CD14-positive monocyte (primary cell): ENCODE measurements around the gene PSMG4. TPM values are rescaled to one million over a fixed set of nuclear protein-coding genes. Genes with fewer than 3 reads are reported as not detected.

Experiments
- DNase-seq, 3 donors: peaks; one replicate each; pipeline ENCODE4 v3.0.0-alpha.2; 2011 to 2022
- H2AFZ ChIP-seq: 2 replicates; pipeline ENCODE4 v1.6.0; 2012; ENCODE audit warnings: mild to moderate bottlenecking, low read depth, low read length, inconsistent platforms; ENCODE audit not compliant: insufficient read depth, poor library complexity, severe bottlenecking
- H3K27ac ChIP-seq, 2 donors: 1 replicate in 1 of 2; 2 replicates in 1 of 2; pipeline ENCODE4 v1.5.1; 2012 to 2013; ENCODE audit warnings: low read length in 2 of 2, control low read depth in 1 of 2, inconsistent platforms in 1 of 2, low read depth in 1 of 2, mild to moderate bottlenecking in 1 of 2
- H3K27me3 ChIP-seq, 2 donors: one replicate each; pipeline versions ENCODE4 v1.6.0 to v1.6.1; 2011 to 2013; ENCODE audit warnings: low read length in 2 of 2; ENCODE audit not compliant: control insufficient read depth in 2 of 2, insufficient read depth in 2 of 2
- H3K36me3 ChIP-seq, 2 donors: replicated peaks in 1 of 2; 1 replicate in 1 of 2; 2 replicates in 1 of 2; pipeline versions ENCODE4 v1.5.1 to v1.6.1; 2012 to 2013; ENCODE audit warnings: low read length in 2 of 2, control low read depth in 1 of 2, inconsistent platforms in 1 of 2, mild to moderate bottlenecking in 1 of 2; ENCODE audit not compliant: insufficient read depth in 2 of 2, control insufficient read depth in 1 of 2
- H3K4me1 ChIP-seq, 2 donors: 1 replicate in 1 of 2; 2 replicates in 1 of 2; pipeline versions ENCODE4 v1.5.1 to v1.6.1; 2012 to 2013; ENCODE audit warnings: low read length in 2 of 2, control low read depth in 1 of 2, inconsistent platforms in 1 of 2, mild to moderate bottlenecking in 1 of 2, moderate library complexity in 1 of 2; ENCODE audit not compliant: insufficient read depth in 2 of 2, control insufficient read depth in 1 of 2
- H3K4me2 ChIP-seq: replicated peaks from 2 replicates; pipeline ENCODE3; 2012; ENCODE audit warnings: low read length, moderate library complexity, mild to moderate bottlenecking; ENCODE audit not compliant: poor library complexity, severe bottlenecking; ENCODE audit errors: extremely low read depth
- H3K4me3 ChIP-seq, 3 experiments: fragments of 200-600 bp in 1 of 3; sonication (generic) in 1 of 3; replicated peaks in 1 of 3; 1 replicate in 2 of 3; 2 replicates in 1 of 3; pipeline ENCODE4 v1.5.1; 2011 to 2013; ENCODE audit warnings: low read length in 3 of 3, mild to moderate bottlenecking in 3 of 3, control low read depth in 2 of 3, low read depth in 2 of 3, inconsistent platforms in 1 of 3, moderate library complexity in 1 of 3
- H3K79me2 ChIP-seq: 2 replicates; pipeline ENCODE4 v1.6.0; 2012; ENCODE audit warnings: mild to moderate bottlenecking, control low read depth, inconsistent platforms, low read length, moderate library complexity; ENCODE audit not compliant: insufficient read depth
- H3K9ac ChIP-seq: 2 replicates; pipeline ENCODE4 v1.6.0; 2017; ENCODE audit warnings: low read length, mild to moderate bottlenecking; ENCODE audit not compliant: insufficient read depth, poor library complexity, severe bottlenecking
- H3K9me3 ChIP-seq, 2 donors: replicated peaks in 1 of 2; 1 replicate in 1 of 2; 2 replicates in 1 of 2; pipeline versions ENCODE4 v1.5.1 to v1.6.1; 2012 to 2013; ENCODE audit warnings: low read length in 2 of 2, control low read depth in 1 of 2; ENCODE audit not compliant: control insufficient read depth in 1 of 2, insufficient read depth in 1 of 2
- H4K20me1 ChIP-seq: 2 replicates; pipeline ENCODE4 v1.6.0; 2012; ENCODE audit warnings: mild to moderate bottlenecking, low read length, control low read depth, moderate library complexity; ENCODE audit not compliant: insufficient read depth
- H3K27ac Mint-ChIP-seq, 7 donors: one replicate each; pipeline ENCODE4 v1.8.0; 2020; ENCODE audit warnings: mild to moderate bottlenecking in 7 of 7, mixed read lengths in 7 of 7, moderate library complexity in 6 of 7, inconsistent platforms in 2 of 7
- H3K27me3 Mint-ChIP-seq, 3 donors: one replicate each; pipeline ENCODE4 v1.8.0; 2021 to 2022; ENCODE audit warnings: low read depth in 3 of 3, mild to moderate bottlenecking in 3 of 3, mixed read lengths in 3 of 3, moderate library complexity in 3 of 3, inconsistent platforms in 1 of 3
- H3K36me3 Mint-ChIP-seq, 2 donors: one replicate each; pipeline ENCODE4 v1.8.0; 2020; ENCODE audit warnings: mixed read lengths in 2 of 2, inconsistent platforms in 1 of 2, mild to moderate bottlenecking in 1 of 2
- H3K4me1 Mint-ChIP-seq: one replicate; pipeline ENCODE4 v1.8.0; 2020; ENCODE audit warnings: mild to moderate bottlenecking, mixed read lengths
- H3K4me3 Mint-ChIP-seq, 2 donors: one replicate each; pipeline ENCODE4 v1.8.0; 2020; ENCODE audit warnings: mild to moderate bottlenecking in 2 of 2, mixed read lengths in 2 of 2, moderate library complexity in 1 of 2
- H3K9me3 Mint-ChIP-seq, 7 donors: one replicate each; pipeline ENCODE4 v1.8.0; 2020 to 2022; ENCODE audit warnings: mixed read lengths in 7 of 7, mild to moderate bottlenecking in 6 of 7, moderate library complexity in 6 of 7, inconsistent platforms in 2 of 7
- CTCF ChIP-seq: fragments of 200-600 bp; IDR thresholded peaks from one replicate; pipeline ENCODE4 v1.8.0; 2022; ENCODE audit warnings: antibody characterized with exemption, mild to moderate bottlenecking
- WGBS: methylation state at CpG from one replicate; pipeline ENCODE4 v1.1.5; 2013; ENCODE audit warnings: missing lambda C conversion rate; ENCODE audit not compliant: insufficient coverage; 5-methylcytosine and 5-hydroxymethylcytosine counted together
- intact Hi-C, 2 donors: fragments of 100-400 bp; cut with micrococcal nuclease; formaldehyde crosslinking; loops; one replicate each; pipeline versions ENCODE4 v1.15.0 to v1.15.1; 2023
- polyA plus RNA-seq, 3 donors: library from polyadenylated mRNA; depleted of rRNA in 1 of 3; unstranded in 2 of 3; stranded (reverse) in 1 of 3; fragments of 300-500 nt in 2 of 3; fragments of >200 nt in 1 of 3; fragmentation: Illumina TruSeq in 2 of 3; gene quantifications; 1 replicate in 2 of 3; 2 replicates in 1 of 3; pipeline ENCODE4 v1.2.3, GENCODE V29; 2012 to 2021

Gene PSMG4
- polyA plus RNA-seq, 3 donors = 23.6 to 31.1 (median 27.9) TPM

- H4K20me1 ChIP-seq = no peaks in the 10 kb centered on the region
- no peak for TF ChIP-seq CTCF
- H3K4me3 ChIP-seq = no peak overlapping the region
- no peaks in the 10 kb centered on the region for H3K36me3 Mint-ChIP-seq
- H3K4me1 ChIP-seq = no peaks in the 10 kb centered on the region
- WGBS = 80% methylated on average over 17 of the region's 17 CpGs
- no peak overlapping the region for H3K27ac Mint-ChIP-seq
- intact Hi-C loops = no loop called here
- H3K4me2 ChIP-seq = no peak overlapping the region
- H3K4me3 Mint-ChIP-seq = no peak overlapping the region
- H3K27ac ChIP-seq = no peak overlapping the region
- peaks cover 2 to 8% (median 5%) of the 10 kb centered on the region in 3 donors for H3K27me3 Mint-ChIP-seq
- H3K79me2 ChIP-seq = no peaks in the 10 kb centered on the region
- DNase-seq = no peak
- H3K9me3 ChIP-seq = no peaks in the 10 kb centered on the region
- no peak overlapping the region for H3K9ac ChIP-seq
- no peaks in the 10 kb centered on the region for H3K4me1 Mint-ChIP-seq
- no peaks in the 10 kb centered on the region for H3K27me3 ChIP-seq
- no peak overlapping the region for H2AFZ ChIP-seq
- peaks cover 0 to 1% (median 0%) of the 10 kb centered on the region in 7 donors for H3K9me3 Mint-ChIP-seq
- no peaks in the 10 kb centered on the region for H3K36me3 ChIP-seq
Observed at GRCh38 chr6:3287976-3288707, 29.4 kb downstream of the PSMG4 start.

- no peaks in the 10 kb centered on the region for H3K36me3 ChIP-seq
- no peaks in the 10 kb centered on the region for H4K20me1 ChIP-seq
- DNase-seq = no peak
- intact Hi-C loops = no loop called here
- Mint-ChIP-seq H3K36me3 (no peaks in the 10 kb centered on the region), H3K4me3 (no peak overlapping the region), H3K4me1 (no peaks in the 10 kb centered on the region), H3K9me3 (peaks cover 0 to 1% (median 0%) of the 10 kb centered on the region in 7 donors), H3K27ac (no peak overlapping the region), H3K27me3 (peaks cover 2 to 7% (median 5%) of the 10 kb centered on the region in 3 donors)
- no peaks in the 10 kb centered on the region for H3K79me2 ChIP-seq
- no peak for TF ChIP-seq CTCF
- WGBS = 92% methylated on average over 20 of the region's 21 CpGs
- H3K27ac ChIP-seq = no peak overlapping the region
- no peaks in the 10 kb centered on the region for H3K4me1 ChIP-seq
- H3K9me3 ChIP-seq = no peaks in the 10 kb centered on the region
- H3K4me2 ChIP-seq = no peak overlapping the region
- H3K27me3 ChIP-seq = no peaks in the 10 kb centered on the region
- no peak overlapping the region for H3K9ac ChIP-seq
- H2AFZ ChIP-seq = no peak overlapping the region
- H3K4me3 ChIP-seq = no peak overlapping the region
Observed at GRCh38 chr6:3288711-3289663, 30.2 kb downstream of the PSMG4 start.
